GM08714 (cell line): Measurements from ENCODE around the gene PLBD2.

Experiments used
- H3K4me3 ChIP-seq: fragments of 200-500 bp; sonication (Bioruptor generic); 2 replicates; pipeline ENCODE4 v1.5.1; 2014; ENCODE audit warnings: mild to moderate bottlenecking, low read length, inconsistent platforms
- ZNF274 ChIP-seq: IDR thresholded peaks from 2 replicates; pipeline ENCODE4 v1.6.1; 2012; ENCODE audit warnings: mild to moderate bottlenecking, low read depth, low read length

The PLBD2 gene

DNA sequence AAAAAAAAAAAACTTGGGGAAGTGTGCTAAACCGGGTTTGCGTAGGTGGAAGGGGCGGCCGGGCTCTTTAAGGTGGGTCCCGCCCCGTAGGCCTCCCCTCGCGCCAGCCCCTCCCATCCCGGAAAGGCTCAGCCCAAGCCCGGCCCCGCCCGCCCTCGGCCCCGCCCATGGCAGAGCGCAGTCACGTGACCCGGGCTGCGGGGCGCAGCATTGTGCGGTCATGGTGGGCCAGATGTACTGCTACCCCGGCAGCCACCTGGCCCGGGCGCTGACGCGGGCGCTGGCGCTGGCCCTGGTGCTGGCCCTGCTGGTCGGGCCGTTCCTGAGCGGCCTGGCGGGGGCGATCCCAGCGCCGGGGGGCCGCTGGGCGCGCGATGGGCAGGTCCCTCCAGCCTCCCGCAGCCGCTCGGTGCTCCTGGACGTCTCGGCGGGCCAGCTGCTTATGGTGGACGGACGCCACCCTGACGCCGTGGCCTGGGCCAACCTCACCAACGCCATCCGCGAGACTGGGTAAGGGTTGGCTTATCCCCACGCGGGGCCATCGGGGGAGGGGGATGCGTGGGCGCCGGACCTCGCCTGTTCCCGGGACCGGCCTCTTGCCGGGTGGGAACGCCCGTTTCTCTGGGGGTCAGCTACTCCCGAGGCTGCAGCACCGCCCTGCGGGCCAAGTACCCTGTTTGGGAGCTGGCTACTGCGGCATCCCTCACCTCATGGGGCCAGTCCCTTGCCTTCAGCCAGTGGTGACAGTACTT, at the start of gene PLBD2:
Gene PLBD2, plus strand, starts transcription at position 207 of the 752 bp plus-strand sequence. Its CDS starts 14 bp downstream, at position 221.
- H3K4me3 ChIP-seq = peak within 1 kb of the TSS; percentile 84
- TF ChIP-seq ZNF274 = no peak

DNA sequence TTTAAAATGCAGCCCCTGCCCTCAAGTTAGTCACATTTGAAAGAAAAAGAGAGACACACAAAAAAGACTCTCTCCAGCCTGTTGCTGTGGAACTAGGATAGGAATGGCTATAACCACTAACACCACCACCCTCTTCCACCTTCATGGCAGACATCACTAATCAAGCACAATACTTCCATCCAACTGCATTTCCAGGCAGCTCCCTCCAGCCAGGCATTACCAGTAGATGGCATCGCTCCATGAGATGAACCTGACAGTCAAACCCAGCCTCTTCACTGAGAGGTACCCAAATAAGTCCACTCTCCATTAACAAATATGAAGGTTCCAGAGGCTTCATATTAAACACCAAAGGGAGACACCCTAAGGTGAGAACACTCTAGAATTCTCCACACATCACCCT, 47.9 kb upstream of the PLBD2 start:
- TF ChIP-seq ZNF274 = no peak
- H3K4me3 ChIP-seq = no peak overlapping the region

GRCh38 chr12:113314121-113314529, 44.3 kb upstream of the PLBD2 start:
- TF ChIP-seq ZNF274 = no peak
- no peak overlapping the region for H3K4me3 ChIP-seq

DNA sequence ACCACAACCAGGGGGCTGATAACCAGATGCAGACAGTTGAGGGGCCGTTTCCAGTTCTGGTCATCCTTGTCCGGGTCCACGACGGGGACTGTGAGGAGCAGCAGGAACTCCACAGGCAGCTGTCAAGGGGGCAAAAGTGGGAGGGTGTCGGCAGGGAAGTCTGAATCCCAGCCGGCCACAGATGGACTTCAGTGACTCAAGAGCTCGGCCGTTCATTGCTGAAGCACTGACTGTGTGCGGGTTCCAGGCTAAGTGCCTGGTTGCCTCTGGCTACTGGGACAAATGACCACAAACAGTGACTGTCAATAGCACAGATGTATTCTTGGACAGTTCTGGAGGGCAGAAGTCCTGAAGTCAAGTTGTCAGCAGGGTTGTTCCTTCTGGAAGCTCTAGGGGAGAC, 43.0 kb upstream of the PLBD2 start:
- TF ChIP-seq ZNF274 = no peak

GRCh38 chr12:113316155-113316554, 42.2 kb upstream of the PLBD2 start:
- H3K4me3 ChIP-seq = no peak overlapping the region
- no peak for TF ChIP-seq ZNF274

More for the DNA sequence above, 43.0 kb upstream of the PLBD2 start:
- no peak overlapping the region for H3K4me3 ChIP-seq

GRCh38 chr12:113317122-113317521, 41.3 kb upstream of the PLBD2 start:
- H3K4me3 ChIP-seq = no peak overlapping the region
- TF ChIP-seq ZNF274 = no peak

DNA sequence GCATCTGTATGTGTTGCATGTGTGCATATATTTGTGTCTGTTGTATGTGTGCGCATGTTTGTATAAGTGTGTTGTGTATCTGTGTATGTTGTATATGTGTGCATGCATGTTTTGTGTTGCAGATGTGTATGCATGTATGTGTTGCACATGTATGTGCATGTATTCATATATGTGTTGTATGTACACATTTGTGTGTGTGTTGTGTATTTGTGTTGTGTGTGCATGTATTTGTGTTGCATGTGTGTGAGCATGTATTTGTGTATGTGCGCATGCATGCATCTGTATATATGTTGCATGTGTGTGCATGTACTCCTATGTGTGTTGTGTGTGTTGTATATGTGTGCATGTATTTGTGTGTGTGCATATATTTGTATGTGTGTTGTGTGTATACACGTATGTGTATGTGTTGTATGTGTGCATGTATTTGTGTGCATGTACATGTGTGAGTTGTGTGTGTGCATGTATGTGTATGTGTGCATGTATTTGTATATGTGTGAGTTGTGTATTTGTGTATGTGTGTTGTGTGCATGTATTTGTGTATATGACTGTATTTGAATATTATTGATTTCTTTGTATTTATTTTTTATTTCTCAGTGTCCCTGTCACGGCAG, 40.2 kb upstream of the PLBD2 start:
- no peak overlapping the region for H3K4me3 ChIP-seq
- no peak for TF ChIP-seq ZNF274

- TF ChIP-seq ZNF274 = no peak
- no peak overlapping the region for H3K4me3 ChIP-seq
These were observed 39.3 kb upstream of the PLBD2 start for GRCh38 chr12:113318900-113319628.

DNA sequence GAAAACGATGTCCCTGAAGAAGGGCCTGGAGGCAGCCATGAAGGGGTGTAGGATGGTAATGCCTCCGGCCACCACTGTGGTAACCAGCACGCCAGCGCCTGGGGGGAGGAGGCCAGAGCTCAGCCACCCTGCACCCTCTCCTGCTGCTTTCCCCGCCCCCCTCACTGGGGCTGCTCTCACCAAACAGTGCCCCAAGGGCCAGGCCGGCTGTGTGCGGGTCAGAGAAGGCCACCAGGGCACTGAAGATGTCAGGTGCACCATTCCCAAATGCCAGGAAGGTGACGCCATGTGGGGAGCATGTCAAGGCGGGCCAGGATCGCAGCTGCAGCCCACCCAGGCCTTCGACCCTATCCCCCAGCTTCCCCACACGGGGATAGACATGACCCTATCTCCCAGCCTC, 38.0 kb upstream of the PLBD2 start:
- TF ChIP-seq ZNF274 = no peak

GRCh38 chr12:113322343-113322742, 36.0 kb upstream of the PLBD2 start:
- H3K4me3 ChIP-seq = no peak overlapping the region
- no peak for TF ChIP-seq ZNF274

More for the DNA sequence above, 38.0 kb upstream of the PLBD2 start:
- no peak overlapping the region for H3K4me3 ChIP-seq

DNA sequence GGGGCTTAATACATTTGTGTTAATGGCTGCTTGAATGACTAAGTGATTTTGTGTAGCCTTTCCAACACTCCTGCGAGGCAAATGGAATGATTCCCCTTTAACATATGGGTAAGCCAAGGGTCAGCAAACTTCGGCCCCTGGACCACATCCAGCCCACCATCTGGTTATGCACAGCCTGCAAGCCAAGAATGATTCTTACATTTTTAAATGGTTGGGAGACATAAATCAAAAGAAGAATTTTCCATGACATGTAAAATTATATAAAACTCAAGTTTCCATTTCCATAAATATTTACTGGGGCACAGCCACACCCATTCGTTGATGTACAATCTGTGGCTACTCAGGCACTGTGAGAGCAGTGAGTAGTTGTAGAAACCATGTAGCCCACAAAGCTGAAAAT, 32.5 kb upstream of the PLBD2 start:
- TF ChIP-seq ZNF274 = no peak
- H3K4me3 ChIP-seq = no peak overlapping the region

GRCh38 chr12:113326775-113327395, 31.5 kb upstream of the PLBD2 start:
- no peak for TF ChIP-seq ZNF274
- no peak overlapping the region for H3K4me3 ChIP-seq

- H3K4me3 ChIP-seq = no peak overlapping the region
- no peak for TF ChIP-seq ZNF274
These were observed 30.0 kb upstream of the PLBD2 start for GRCh38 chr12:113328368-113328889.
